Ammon's horn (tissue), 1 donor: Measurements from ENCODE around the gene GDF7.

Experiments used
- DNase-seq: peaks from one replicate; pipeline ENCODE4 v3.0.0-alpha.2; 2016; ENCODE audit warnings: low spot score

Gene GDF7

GRCh38 chr2:20666304-20667150, at the start of gene GDF7:
GDF7 (plus strand) TSS chr2:20667144; CDS start chr2:20667240, 96 bp downstream.
- no peak for DNase-seq

- DNase-seq: peak; percentile 98
Observed at GRCh38 chr2:20617892-20618467, 49.0 kb upstream of the GDF7 start.

DNA sequence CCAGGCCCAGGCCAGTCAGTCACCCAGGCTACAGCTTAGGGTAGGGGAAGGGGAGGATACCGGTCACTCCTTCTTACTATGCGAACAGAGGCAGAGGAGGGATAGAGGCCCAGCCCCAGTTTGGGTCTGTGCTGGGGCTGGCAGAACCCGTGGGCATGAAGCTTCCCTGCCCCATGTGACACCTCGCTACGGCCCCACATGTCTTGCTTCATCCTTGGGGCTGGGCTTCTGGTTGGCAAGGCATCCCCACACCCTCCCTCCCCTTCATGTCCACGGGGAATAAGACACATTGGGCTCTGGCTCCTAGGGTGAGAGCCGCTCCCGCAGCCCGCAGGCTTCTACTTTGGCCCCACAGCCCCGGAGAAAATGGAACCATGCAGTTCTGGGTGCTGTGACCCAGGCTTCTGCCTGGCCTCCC, 48.5 kb upstream of the GDF7 start:
- DNase-seq: no peak

GRCh38 chr2:20618886-20619521, 47.9 kb upstream of the GDF7 start:
- DNase-seq: no peak

- DNase-seq: no peak
Observed at GRCh38 chr2:20619624-20620024, 47.3 kb upstream of the GDF7 start.

DNA sequence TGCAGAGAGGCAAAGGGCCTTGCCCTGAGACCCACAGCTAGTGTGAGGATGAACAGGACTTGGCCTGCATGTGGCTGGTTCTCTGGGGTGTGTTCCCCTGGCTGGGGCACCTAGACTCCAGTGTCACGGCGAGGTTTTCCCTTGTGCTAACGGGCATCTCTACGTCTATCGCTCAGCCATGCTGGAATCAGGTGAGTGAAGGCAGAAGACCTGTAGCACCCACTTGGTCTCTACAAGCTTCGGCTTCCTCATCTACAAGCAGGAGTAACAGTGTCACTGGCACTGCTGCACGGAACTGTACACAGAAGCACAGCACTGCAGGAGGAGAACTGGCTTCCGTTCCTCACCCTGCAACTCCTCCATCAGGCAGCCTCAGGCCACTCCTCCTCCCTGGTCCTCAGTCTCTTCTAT, 46.7 kb upstream of the GDF7 start:
- DNase-seq: no peak

DNA sequence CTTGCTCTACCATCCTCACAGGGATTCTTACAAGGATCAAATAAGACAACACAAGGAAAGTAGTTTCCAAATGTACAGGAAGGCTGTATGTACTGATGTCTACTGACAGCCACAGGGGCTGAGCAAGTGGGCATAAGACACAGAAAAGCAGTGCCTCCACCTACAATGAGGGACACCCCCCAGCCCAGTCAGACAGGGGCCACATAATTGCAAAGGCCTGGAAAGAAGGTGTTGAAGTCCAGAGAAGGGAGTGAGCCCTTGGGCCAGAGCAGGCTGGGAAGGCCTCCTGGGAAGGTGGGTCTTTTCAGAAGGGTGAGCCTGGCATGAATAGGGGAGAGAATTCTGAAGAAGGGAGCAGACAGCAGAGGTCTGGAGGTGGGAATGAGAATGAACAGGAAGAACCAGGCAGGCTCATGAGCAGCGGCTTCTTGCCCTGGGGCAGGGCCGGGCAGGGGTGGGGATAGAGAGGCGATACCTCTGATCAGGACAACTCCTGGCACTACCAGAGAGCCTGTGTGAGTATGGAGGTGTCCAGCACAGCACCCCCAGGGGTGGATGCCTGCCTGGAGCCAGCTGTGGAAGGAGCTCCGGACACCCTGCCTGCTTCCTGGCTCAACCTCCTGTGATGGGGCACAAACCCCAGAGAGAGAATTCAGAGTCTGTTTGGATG, 46.1 kb upstream of the GDF7 start:
- DNase-seq: no peak

GRCh38 chr2:20621366-20622295, 45.3 kb upstream of the GDF7 start:
- DNase-seq: no peak

- DNase-seq: no peak
Observed at GRCh38 chr2:20622296-20622686, 44.7 kb upstream of the GDF7 start.

- DNase-seq: no peak
Observed at GRCh38 chr2:20622731-20623130, 44.2 kb upstream of the GDF7 start.

DNA sequence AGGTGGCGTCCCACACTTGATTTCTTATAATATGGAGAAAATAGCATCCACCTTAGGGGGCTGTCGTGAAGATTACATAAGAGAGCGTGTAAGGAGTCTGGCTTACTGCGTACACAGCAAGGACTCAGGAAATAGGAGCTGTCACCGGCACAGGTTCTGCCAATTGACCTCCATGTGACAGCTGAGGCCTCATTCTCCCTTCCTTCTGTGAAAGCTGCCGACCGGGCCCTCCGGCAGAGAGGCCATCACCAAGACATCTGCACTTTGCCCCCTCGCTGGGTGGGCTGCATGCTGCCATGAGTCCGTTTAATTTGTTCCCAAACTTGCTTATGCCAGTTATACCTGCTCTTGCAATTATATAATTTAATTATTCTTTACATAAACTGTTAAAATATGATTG, 43.7 kb upstream of the GDF7 start:
- no peak for DNase-seq

GRCh38 chr2:20623741-20624155, 43.2 kb upstream of the GDF7 start:
- no peak for DNase-seq

DNA sequence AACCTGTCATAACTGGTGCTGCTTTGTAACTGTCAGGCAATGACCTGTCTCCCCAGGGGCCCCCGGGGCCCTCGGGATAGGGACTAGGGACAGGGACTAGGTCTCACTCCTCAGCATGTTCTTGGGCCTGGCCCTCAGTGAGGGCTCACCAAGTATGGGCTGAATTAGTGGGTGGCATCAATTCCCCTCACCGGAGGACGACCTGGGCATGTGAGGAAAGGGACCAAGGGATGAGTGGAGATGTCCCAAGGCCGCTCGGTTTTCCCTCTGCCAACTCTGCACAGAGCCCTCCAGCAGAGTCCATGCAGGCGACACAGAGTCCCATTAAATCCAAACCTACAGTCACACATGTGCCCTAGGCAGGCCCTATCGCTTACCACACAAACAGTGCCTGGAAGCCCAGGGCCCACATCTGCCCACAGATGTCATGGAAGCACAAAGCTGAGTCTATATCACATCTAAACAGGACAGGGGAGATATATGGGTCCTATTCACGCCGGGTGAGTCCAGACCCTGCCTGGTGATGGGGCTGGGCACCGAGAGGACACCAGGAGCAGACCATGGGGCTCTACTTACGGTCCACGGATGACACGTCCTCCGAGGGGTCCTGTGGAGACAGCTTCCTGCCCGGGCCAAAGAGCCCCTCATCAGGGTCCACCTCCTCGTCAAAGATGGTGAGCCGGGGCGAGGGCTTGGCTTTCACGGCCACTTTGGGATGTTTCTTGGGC, 42.6 kb upstream of the GDF7 start:
- DNase-seq: no peak

DNA sequence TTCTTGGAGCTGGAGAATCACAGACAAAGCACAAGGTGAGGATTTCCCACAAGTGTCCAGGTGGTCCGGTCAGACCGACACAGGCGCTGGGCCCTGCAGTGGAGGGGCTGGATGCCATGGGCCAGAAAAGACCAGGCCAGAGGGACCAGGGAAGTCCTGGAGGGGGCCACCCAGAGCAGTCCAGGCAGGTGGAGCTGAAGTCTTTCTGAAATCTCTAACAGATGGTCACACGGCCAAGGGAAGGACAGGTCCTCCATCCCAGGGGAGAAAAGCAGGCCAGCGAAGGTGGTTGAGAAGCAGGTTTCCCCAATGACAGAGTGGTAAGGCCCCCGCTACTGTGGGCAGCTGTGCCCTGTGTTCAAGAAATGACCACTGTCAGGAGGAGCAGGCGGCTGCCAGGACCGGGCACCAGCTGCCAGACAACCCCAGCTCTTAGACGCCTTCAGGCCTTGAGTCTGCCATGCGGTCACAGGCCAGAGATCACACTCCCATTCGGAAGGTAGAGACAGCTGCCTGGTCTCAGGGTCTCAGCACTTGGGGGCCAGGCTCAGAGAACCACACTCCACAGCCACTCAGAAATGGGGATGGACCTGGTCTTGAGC, 42.0 kb upstream of the GDF7 start:
- DNase-seq: no peak

- DNase-seq: no peak
Observed at GRCh38 chr2:20625491-20626391, 41.2 kb upstream of the GDF7 start.

- DNase-seq: no peak
Observed at GRCh38 chr2:20626392-20626697, 40.6 kb upstream of the GDF7 start.

DNA sequence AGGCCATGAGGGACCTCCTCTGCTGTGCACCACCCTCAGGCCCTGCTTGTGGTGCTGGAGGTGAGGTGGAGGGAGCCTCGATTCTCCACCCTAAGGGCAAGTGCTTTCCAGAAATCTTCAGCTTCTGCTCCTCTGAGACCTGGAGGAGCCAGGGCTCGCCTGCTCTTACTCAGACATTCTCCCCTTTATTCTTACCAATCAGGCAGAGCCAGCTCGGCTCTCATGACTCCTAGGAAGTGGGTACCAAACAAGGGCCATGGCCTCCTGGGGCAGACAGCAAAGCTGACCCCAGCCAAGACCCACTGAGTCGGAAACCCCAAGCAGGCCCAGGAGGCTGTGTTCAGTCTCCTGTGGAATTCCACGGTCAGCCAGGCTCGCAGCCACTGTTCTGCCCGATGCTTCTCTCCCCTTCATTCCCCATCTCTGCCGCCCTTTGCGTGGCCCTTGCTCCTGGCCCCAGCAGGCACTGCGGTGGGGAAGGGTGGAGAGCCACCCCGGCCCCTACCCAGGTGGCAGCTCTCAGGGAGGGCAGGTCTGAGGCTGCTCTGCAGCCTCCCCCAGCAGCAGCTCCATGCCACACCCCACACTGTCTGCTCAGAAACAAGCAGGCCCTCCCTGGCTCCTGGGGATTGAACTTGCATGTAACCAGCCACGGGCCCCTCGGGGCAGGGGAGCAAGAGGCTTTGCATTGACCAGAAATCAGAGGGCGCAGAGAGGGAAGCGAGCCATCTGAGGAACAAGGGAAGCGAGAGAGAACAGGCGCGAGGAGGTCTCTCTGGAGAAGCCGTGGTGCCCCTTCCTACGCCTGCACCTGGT, 40.0 kb upstream of the GDF7 start:
- DNase-seq: no peak

DNA sequence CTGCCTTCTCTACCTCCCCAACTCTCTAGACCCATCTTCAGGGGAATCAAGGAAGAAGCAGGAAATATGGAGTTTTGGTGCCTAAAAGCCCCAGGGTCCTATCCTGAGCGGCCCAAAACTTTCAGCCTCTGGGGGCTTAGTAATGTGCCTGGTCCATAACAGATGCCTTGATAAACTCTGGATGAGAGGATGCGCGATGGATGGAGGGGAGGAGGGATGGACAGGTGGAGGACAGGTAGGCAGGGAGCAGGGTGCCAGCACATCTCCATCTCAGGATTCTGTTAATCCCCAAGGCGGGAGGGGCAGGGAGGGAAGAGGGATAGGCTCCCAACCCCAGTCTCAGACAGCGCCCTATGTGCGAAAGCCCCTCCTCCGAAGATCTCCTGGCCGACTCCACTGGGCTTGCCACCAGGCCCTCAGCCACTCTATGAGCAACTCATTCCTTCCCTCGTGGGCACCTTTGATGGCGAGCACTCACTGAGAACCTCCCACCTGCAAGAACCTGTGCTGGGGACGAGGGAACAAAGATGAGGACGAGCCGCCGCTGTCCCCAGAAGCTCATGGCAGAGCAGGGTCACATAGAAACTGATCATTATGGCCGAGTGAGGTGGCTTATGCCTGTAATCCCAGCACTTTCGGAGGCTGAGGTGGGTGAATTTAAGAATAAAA, 39.1 kb upstream of the GDF7 start:
- no peak for DNase-seq
